Measurements from ENCODE around the gene CBFA2T2.

The CBFA2T2 gene

GRCh38 chr20:33676652-33677645 lies 187.1 kb downstream of the CBFA2T2 start:
- DNase-seq (ENCODE audit: low spot score in 2 of 2) = no peak
- Mint-ChIP-seq H3K4me1 (peaks cover 37% of the 10 kb centered on the region), H3K27me3 (no peaks in the 10 kb centered on the region), H3K4me3 (no peak overlapping the region), H3K9me3 (no peaks in the 10 kb centered on the region), H3K27ac (ENCODE audit: low read depth) (no peak overlapping the region), H3K36me3 (ENCODE audit: insufficient read depth) (peaks cover 4% of the 10 kb centered on the region)
- no peak for ATAC-seq (replicated peaks; ENCODE audit: extremely low read depth, poor library complexity, severe bottlenecking)

- Mint-ChIP-seq H3K36me3 (ENCODE audit: insufficient read depth) (peaks cover 2% of the 10 kb centered on the region), H3K4me1 (peaks cover 32% of the 10 kb centered on the region), H3K4me3 (peak overlapping the region; percentile 56), H3K9me3 (no peaks in the 10 kb centered on the region), H3K27me3 (no peaks in the 10 kb centered on the region), H3K27ac (ENCODE audit: low read depth) (peak overlapping the region; percentile 84)
- no peak for DNase-seq (ENCODE audit: low spot score in 2 of 2)
- no peak for ATAC-seq (replicated peaks; ENCODE audit: extremely low read depth, poor library complexity, severe bottlenecking)
These were observed 188.3 kb downstream of the CBFA2T2 start for GRCh38 chr20:33677991-33678702.

DNA sequence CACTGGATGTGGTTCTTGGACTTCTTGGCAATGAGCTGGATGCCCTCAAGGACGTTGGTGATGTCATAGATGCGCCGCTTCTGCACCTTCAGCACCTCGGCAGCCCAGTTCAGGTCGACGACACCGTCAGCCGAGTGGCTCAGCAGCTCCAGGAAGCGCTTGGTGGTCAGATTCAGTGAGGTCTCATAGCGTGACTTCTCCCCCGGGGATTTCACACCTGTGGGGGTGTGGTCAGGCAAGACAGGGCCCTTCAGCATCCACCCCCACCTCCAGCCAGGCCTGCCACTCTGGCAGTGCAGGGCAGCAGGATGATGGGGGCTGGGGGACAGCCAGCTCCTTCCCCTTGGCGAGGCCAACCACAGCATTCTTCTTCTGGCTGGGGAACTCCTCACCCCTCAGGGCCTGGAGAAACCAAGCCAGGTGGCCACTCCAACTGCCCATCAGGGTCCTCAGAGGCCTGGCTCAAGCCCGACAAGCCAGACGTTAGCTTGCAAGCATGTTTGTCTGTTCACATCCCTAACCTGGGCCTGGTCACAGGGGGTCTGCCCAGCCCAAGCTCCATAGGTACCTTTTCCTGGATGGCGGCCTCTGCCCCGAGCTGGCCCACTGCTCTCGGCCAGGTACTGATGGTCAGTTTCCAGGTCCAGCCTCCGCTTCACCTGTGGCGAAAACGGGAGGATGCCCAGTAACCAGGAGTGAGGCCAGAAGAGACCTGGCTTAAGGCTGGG lies 190.0 kb downstream of the CBFA2T2 start:
- Mint-ChIP-seq H3K27me3 (no peaks in the 10 kb centered on the region), H3K4me1 (peaks cover 22% of the 10 kb centered on the region), H3K27ac (ENCODE audit: low read depth) (peak overlapping the region; percentile 84), H3K4me3 (peak overlapping the region; percentile 16), H3K9me3 (no peaks in the 10 kb centered on the region), H3K36me3 (ENCODE audit: insufficient read depth) (peaks cover 1% of the 10 kb centered on the region)
- DNase-seq (ENCODE audit: low spot score in 2 of 2) = peak in 1 of 2 donors; percentile 30
- ATAC-seq (replicated peaks; ENCODE audit: extremely low read depth, poor library complexity, severe bottlenecking) = peak; percentile 61

GRCh38 chr20:33680686-33681085 lies 190.8 kb downstream of the CBFA2T2 start:
- Mint-ChIP-seq H3K27ac (ENCODE audit: low read depth) (no peak overlapping the region), H3K4me1 (peaks cover 25% of the 10 kb centered on the region), H3K27me3 (no peaks in the 10 kb centered on the region), H3K4me3 (no peak overlapping the region), H3K9me3 (no peaks in the 10 kb centered on the region), H3K36me3 (ENCODE audit: insufficient read depth) (peaks cover 1% of the 10 kb centered on the region)
- ATAC-seq (replicated peaks; ENCODE audit: extremely low read depth, poor library complexity, severe bottlenecking) (no peak), DNase-seq (ENCODE audit: low spot score in 2 of 2) (no peak)

DNA sequence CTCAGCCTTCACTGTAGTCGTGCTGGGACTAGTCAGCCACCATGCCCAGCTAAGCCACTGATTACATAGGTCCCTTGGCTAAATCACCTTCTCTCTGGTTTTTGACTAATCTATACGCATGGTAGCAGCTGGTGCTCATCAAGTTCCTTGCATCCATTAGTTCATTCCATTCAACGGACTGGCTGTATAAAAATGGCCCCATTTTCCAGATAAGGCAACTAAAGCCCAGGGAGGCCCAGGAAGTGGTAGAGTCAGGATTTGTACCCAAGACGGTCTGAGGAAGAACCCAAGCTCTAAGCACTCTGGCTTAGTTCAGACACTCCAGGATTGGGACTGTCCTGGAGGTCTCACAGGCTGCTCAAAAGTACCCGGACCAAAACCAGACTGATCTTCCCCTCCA lies 191.4 kb downstream of the CBFA2T2 start:
- Mint-ChIP-seq H3K27me3 (no peaks in the 10 kb centered on the region), H3K27ac (ENCODE audit: low read depth) (no peak overlapping the region), H3K36me3 (ENCODE audit: insufficient read depth) (peaks cover 1% of the 10 kb centered on the region), H3K9me3 (no peaks in the 10 kb centered on the region), H3K4me3 (no peak overlapping the region), H3K4me1 (peaks cover 25% of the 10 kb centered on the region)
- ATAC-seq (replicated peaks; ENCODE audit: extremely low read depth, poor library complexity, severe bottlenecking) = no peak
- DNase-seq (ENCODE audit: low spot score in 2 of 2) = no peak

GRCh38 chr20:33681728-33682353 lies 191.9 kb downstream of the CBFA2T2 start:
- H3K4me1 Mint-ChIP-seq = peaks cover 31% of the 10 kb centered on the region
- no peak for ATAC-seq (replicated peaks; ENCODE audit: extremely low read depth, poor library complexity, severe bottlenecking)
- H3K27ac Mint-ChIP-seq (ENCODE audit: low read depth) = peak overlapping the region; percentile 0
- H3K9me3 Mint-ChIP-seq = no peaks in the 10 kb centered on the region
- H3K27me3 Mint-ChIP-seq = no peaks in the 10 kb centered on the region
- H3K4me3 Mint-ChIP-seq = no peak overlapping the region
- no peak for DNase-seq (ENCODE audit: low spot score in 2 of 2)
- H3K36me3 Mint-ChIP-seq (ENCODE audit: insufficient read depth) = peaks cover 3% of the 10 kb centered on the region

- ATAC-seq (replicated peaks; ENCODE audit: extremely low read depth, poor library complexity, severe bottlenecking) = no peak
- Mint-ChIP-seq H3K36me3 (ENCODE audit: insufficient read depth) (peaks cover 3% of the 10 kb centered on the region), H3K27me3 (no peaks in the 10 kb centered on the region), H3K4me3 (peak overlapping the region; percentile 67), H3K27ac (ENCODE audit: low read depth) (no peak overlapping the region), H3K4me1 (peaks cover 20% of the 10 kb centered on the region), H3K9me3 (no peaks in the 10 kb centered on the region)
- no peak for DNase-seq (ENCODE audit: low spot score in 2 of 2)
These were observed 194.8 kb downstream of the CBFA2T2 start for GRCh38 chr20:33684533-33685327.

GRCh38 chr20:33685328-33686099 lies 195.6 kb downstream of the CBFA2T2 start:
- H3K4me3 Mint-ChIP-seq = peak overlapping the region; percentile 67
- peaks cover 3% of the 10 kb centered on the region for H3K36me3 Mint-ChIP-seq (ENCODE audit: insufficient read depth)
- H3K4me1 Mint-ChIP-seq = peaks cover 18% of the 10 kb centered on the region
- DNase-seq (ENCODE audit: low spot score in 2 of 2) (no peak), ATAC-seq (replicated peaks; ENCODE audit: extremely low read depth, poor library complexity, severe bottlenecking) (peak; percentile 42)
- no peak overlapping the region for H3K27ac Mint-ChIP-seq (ENCODE audit: low read depth)
- H3K27me3 Mint-ChIP-seq = no peaks in the 10 kb centered on the region
- no peaks in the 10 kb centered on the region for H3K9me3 Mint-ChIP-seq

- Mint-ChIP-seq H3K4me1 (peaks cover 18% of the 10 kb centered on the region), H3K9me3 (no peaks in the 10 kb centered on the region), H3K27me3 (no peaks in the 10 kb centered on the region), H3K4me3 (peak within 1 kb of the TSS; percentile 78), H3K27ac (ENCODE audit: low read depth) (peak within 1 kb of the TSS; percentile 84), H3K36me3 (ENCODE audit: insufficient read depth) (peaks cover 3% of the 10 kb centered on the region)
- peak; percentile 87 for DNase-seq (ENCODE audit: low spot score in 2 of 2)
- peak; percentile 94 for ATAC-seq (replicated peaks; ENCODE audit: extremely low read depth, poor library complexity, severe bottlenecking)
These were observed 196.4 kb downstream of the CBFA2T2 start, which contains the start of gene E2F1 for GRCh38 chr20:33686100-33686983. Gene E2F1 (minus strand): TSS chr20:33686385. CDS start chr20:33686264, 121 bp downstream.

DNA sequence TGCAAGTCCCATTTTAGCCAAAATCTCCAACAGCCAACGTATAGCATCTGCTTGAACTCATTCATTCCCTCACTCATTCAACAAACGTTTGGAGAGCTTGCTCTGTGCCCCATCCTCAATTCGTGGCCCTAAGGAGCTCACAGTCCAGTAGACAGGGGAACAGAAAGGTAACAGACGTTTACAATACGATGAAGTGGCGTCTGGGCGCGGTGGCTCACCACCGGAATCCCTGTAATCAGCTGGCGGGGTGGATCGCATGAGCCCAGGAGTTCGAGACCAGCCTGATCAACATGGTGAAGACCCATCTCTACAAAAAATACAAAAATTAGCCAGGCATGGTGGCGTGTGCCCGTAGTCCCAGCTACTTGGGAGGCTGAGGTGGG lies 197.1 kb downstream of the CBFA2T2 start:
- H3K9me3 Mint-ChIP-seq = no peaks in the 10 kb centered on the region
- ATAC-seq (replicated peaks; ENCODE audit: extremely low read depth, poor library complexity, severe bottlenecking) (no peak), DNase-seq (ENCODE audit: low spot score in 2 of 2) (no peak)
- H3K36me3 Mint-ChIP-seq (ENCODE audit: insufficient read depth) = peaks cover 3% of the 10 kb centered on the region
- no peaks in the 10 kb centered on the region for H3K27me3 Mint-ChIP-seq
- peak overlapping the region; percentile 78 for H3K4me3 Mint-ChIP-seq
- H3K27ac Mint-ChIP-seq (ENCODE audit: low read depth) = peak overlapping the region; percentile 84
- peaks cover 18% of the 10 kb centered on the region for H3K4me1 Mint-ChIP-seq

Data from central memory CD8-positive, alpha-beta T cell (primary cell).